SK-N-SH (cell line): ENCODE measurements around the gene TFDP2.

Source experiments
- EZH2phosphoT487 ChIP-seq: fragments of 200-600 bp; sonication (generic); IDR thresholded peaks from 2 replicates; pipeline ENCODE4 v1.6.1; 2017; ENCODE audit warnings: low read depth, mixed run types, mild to moderate bottlenecking, antibody characterized with exemption, moderate library complexity, borderline replicate concordance
- FOXM1 ChIP-seq: IDR thresholded peaks from 2 replicates; pipeline ENCODE4 v1.4.0; 2012; ENCODE audit warnings: low read depth, mild to moderate bottlenecking
- MAX ChIP-seq: IDR thresholded peaks from 2 replicates; pipeline ENCODE4 v1.4.0; 2012; ENCODE audit warnings: low read depth
- NFIC ChIP-seq: IDR thresholded peaks from 2 replicates; pipeline ENCODE4 v1.4.0; 2012; ENCODE audit warnings: borderline replicate concordance
- NRF1 ChIP-seq: IDR thresholded peaks from 2 replicates; pipeline ENCODE4 v1.6.1; 2012; ENCODE audit warnings: low read depth, mild to moderate bottlenecking, low read length
- SIN3A ChIP-seq: IDR thresholded peaks from 2 replicates; pipeline ENCODE4 v1.6.1; 2012; ENCODE audit warnings: low read depth, mild to moderate bottlenecking, low read length, moderate library complexity, borderline replicate concordance
- USF2 ChIP-seq: fragments of 150-350 bp; IDR thresholded peaks from 2 replicates; pipeline ENCODE4 v1.6.1; 2017; ENCODE audit warnings: antibody characterized with exemption, low read length, low read depth, borderline replicate concordance

- TF ChIP-seq MAX = no peak
- no peak for TF ChIP-seq USF2
- no peak for TF ChIP-seq SIN3A
- TF ChIP-seq EZH2phosphoT487 = no peak
- no peak for TF ChIP-seq FOXM1
- TF ChIP-seq NFIC = no peak
- TF ChIP-seq NRF1 = no peak
These were observed 235.0 kb downstream of the TFDP2 start for GRCh38 chr3:141914311-141914710.
